Measurements from ENCODE around the gene GNA15.

DNA sequence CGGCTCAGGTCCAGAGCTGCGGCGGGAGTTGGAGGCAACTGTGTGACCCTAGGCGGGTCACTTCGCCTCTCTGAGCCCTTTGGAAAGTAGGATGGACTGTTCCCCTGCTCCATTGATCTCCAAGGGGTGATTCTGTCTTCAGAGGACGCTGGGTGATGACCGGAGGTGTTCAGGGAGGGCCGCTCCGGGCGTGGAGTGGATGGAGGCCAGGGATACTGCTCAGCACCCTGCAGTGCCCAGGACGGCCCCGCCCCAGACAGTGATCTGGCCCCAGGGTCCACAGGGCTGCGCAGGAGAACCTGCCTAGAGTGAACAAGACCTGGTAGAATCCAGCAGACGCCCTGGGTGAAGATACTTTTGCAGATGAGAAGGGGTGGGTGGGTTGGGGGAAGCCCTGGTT is 56.9 kb downstream of the GNA15 start:
- TF ChIP-seq, protein P1, sequence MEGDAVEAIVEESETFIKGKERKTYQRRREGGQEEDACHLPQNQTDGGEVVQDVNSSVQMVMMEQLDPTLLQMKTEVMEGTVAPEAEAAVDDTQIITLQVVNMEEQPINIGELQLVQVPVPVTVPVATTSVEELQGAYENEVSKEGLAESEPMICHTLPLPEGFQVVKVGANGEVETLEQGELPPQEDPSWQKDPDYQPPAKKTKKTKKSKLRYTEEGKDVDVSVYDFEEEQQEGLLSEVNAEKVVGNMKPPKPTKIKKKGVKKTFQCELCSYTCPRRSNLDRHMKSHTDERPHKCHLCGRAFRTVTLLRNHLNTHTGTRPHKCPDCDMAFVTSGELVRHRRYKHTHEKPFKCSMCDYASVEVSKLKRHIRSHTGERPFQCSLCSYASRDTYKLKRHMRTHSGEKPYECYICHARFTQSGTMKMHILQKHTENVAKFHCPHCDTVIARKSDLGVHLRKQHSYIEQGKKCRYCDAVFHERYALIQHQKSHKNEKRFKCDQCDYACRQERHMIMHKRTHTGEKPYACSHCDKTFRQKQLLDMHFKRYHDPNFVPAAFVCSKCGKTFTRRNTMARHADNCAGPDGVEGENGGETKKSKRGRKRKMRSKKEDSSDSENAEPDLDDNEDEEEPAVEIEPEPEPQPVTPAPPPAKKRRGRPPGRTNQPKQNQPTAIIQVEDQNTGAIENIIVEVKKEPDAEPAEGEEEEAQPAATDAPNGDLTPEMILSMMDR (IDR thresholded peaks at IDR 0.05) = no peak
- TF ChIP-seq POLR2A (IDR thresholded peaks at IDR 0.05) = no peak
